Measurements from ENCODE around the gene N4BP2L2. TPM values are rescaled to one million over a fixed set of nuclear protein-coding genes. Genes with fewer than 3 reads are reported as not detected.

Gene N4BP2L2
- total and polyA plus RNA-seq, 2 of the 13 experiments (the other 11 are each of a cell fraction or from before 2014, with no cell fraction given), result 58.9 to 81.2 TPM

DNA sequence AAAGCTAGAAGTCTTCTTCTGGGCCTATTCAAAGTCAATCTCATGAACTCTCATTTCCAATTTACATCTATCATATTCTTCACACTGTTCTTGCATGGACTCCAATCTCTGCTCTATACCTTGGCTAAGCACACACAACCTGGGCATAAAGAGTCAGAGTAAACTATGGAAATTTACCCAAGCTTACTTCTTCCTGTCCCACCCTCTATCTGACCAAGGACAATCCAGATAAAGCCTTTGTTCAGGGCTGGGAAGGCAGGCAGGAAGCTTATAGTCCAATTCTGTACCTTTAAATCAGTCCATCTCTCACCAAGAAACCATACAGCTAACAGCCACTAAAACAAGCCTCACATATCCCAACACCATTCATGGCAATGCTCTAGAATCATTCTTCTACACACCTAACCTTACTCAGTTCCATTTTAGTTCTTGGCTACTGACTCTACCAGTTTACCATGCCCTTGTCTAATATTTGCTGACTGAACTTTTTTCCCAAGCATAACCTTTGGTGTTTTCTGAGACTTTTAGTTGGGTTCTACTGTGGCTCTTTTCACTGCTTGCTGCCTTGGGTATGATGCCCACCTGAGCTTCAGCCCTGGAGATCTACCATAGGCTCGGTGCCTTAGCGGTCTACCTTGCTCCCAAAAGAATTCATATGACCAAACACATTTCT lies 38.9 kb downstream of the N4BP2L2 start (continued):
- TF ChIP-seq SIX1 (CRISPR knock-in tag; IDR thresholded peaks at IDR 0.05; ENCODE audit: borderline replicate concordance) (0 out of 2 replicates have a peak, but pooled peaks have one; percentile 18), ZNF292 (CRISPR knock-in tag; IDR thresholded peaks at IDR 0.05; ENCODE audit: borderline replicate concordance, low read depth) (peak; percentile 87; the same call in 1 of the 2 replicates), ZBTB20 (CRISPR knock-in tag; IDR thresholded peaks at IDR 0.05; ENCODE audit: borderline replicate concordance, low read depth) (peak; percentile 97), SOX5 (CRISPR knock-in tag; IDR thresholded peaks at IDR 0.05; ENCODE audit: borderline replicate concordance) (peak; percentile 90), ZNF644 (CRISPR knock-in tag; IDR thresholded peaks at IDR 0.05; ENCODE audit: low read depth) (peak; percentile 72), PPARG (CRISPR knock-in tag; conservative IDR thresholded peaks at IDR 0.05) (peak; percentile 22), SALL1 (CRISPR knock-in tag; IDR thresholded peaks at IDR 0.05) (peak; percentile 46; the same call in 1 of the 2 replicates), ZNF329 (CRISPR knock-in tag; IDR thresholded peaks at IDR 0.05; ENCODE audit: low read depth) (no peak), MAFK (conservative IDR thresholded peaks at IDR 0.05 in 1 of 2, IDR thresholded peaks at IDR 0.05 in 1 of 2; ENCODE audit: low read length in 2 of 2) (peak; percentile 90 to 91), KAT8 (CRISPR knock-in tag; IDR thresholded peaks at IDR 0.05) (peak; percentile 43; the same call in 1 of the 2 replicates), EP300 (IDR thresholded peaks at IDR 0.05; ENCODE audit: low read depth in 2 of 2, low read length in 2 of 2) (peak in 1 of 2 experiments; percentile 79; a peak in 2 of 4 replicates), EP300 (CRISPR knock-in tag; IDR thresholded peaks at IDR 0.05; ENCODE audit: borderline replicate concordance) (no peak), ZNF850 (CRISPR knock-in tag; conservative IDR thresholded peaks at IDR 0.05) (no peak), NCOA2 (CRISPR knock-in tag; IDR thresholded peaks at IDR 0.05) (peak; percentile 69), ETV5 (CRISPR knock-in tag; IDR thresholded peaks at IDR 0.05; ENCODE audit: borderline replicate concordance) (peak; percentile 91; the same call in 1 of the 2 replicates), HDAC2 (CRISPR knock-in tag; IDR thresholded peaks at IDR 0.05) (peak; percentile 62)
- TF ChIP-seq, protein P1, sequence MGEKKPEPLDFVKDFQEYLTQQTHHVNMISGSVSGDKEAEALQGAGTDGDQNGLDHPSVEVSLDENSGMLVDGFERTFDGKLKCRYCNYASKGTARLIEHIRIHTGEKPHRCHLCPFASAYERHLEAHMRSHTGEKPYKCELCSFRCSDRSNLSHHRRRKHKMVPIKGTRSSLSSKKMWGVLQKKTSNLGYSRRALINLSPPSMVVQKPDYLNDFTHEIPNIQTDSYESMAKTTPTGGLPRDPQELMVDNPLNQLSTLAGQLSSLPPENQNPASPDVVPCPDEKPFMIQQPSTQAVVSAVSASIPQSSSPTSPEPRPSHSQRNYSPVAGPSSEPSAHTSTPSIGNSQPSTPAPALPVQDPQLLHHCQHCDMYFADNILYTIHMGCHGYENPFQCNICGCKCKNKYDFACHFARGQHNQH (CRISPR knock-in tag; IDR thresholded peaks at IDR 0.05), result 0 out of 2 replicates have a peak, but pooled peaks have one; percentile 30
- TF ChIP-seq, protein P2, sequence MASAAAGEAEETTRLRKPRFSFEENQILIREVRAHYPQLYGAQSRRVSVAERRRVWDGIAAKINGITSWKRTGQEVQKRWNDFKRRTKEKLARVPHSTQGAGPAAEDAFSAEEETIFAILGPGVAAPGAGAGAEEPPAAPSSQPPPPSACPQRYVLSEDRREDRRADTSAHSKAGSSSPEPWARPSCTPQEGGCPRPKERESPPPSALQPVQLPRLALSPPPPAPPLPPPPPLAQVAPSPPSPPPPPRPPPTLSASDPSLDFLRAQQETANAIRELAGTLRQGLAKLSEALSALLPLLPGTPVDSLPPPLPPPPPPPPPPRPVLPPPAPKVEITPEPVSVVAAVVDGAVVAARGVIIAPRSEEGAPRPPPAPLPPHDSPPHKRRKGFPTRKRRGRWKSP (CRISPR knock-in tag; IDR thresholded peaks at IDR 0.05), result 0 out of 2 replicates have a peak, but pooled peaks have one; percentile 35
- TF ChIP-seq, protein P3, sequence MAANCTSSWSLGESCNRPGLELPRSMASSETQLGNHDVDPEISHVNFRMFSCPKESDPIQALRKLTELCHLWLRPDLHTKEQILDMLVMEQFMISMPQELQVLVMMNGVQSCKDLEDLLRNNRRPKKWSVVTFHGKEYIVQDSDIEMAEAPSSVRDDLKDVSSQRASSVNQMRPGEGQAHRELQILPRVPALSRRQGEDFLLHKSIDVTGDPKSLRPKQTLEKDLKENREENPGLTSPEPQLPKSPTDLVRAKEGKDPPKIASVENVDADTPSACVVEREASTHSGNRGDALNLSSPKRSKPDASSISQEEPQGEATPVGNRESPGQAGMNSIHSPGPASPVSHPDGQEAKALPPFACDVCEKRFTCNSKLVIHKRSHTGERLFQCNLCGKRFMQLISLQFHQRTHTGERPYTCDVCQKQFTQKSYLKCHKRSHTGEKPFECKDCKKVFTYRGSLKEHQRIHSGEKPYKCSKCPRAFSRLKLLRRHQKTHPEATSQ (CRISPR knock-in tag; IDR thresholded peaks at IDR 0.05; ENCODE audit: borderline replicate concordance), result peak; percentile 23; the same call in 1 of the 2 replicates
- TF ChIP-seq, protein P4, sequence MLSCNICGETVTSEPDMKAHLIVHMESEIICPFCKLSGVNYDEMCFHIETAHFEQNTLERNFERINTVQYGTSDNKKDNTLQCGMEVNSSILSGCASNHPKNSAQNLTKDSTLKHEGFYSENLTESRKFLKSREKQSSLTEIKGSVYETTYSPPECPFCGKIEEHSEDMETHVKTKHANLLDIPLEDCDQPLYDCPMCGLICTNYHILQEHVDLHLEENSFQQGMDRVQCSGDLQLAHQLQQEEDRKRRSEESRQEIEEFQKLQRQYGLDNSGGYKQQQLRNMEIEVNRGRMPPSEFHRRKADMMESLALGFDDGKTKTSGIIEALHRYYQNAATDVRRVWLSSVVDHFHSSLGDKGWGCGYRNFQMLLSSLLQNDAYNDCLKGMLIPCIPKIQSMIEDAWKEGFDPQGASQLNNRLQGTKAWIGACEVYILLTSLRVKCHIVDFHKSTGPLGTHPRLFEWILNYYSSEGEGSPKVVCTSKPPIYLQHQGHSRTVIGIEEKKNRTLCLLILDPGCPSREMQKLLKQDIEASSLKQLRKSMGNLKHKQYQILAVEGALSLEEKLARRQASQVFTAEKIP (CRISPR knock-in tag; IDR thresholded peaks at IDR 0.05; ENCODE audit: borderline replicate concordance), result no peak
